SK-N-SH treated with all-trans-retinoic acid at 6 μM for 48 hours (cell line): ENCODE measurements around the gene FANCB.

Experiments
- ATAC-seq: fragments of 200-7000 bp; cut with Tn5 transposase; 3 replicates; pipeline ENCODE4 v1.9.1; 2020; ENCODE audit warnings: mild to moderate bottlenecking, moderate library complexity
- ARNTL ChIP-seq: fragments of 450-650 bp; formaldehyde crosslinking; IDR thresholded peaks from 2 replicates; pipeline ENCODE4 v1.5.0; 2020; ENCODE audit warnings: low read depth, mild to moderate bottlenecking, moderate library complexity, borderline replicate concordance
- BACH2 ChIP-seq: fragments of 250-450 bp; sonication (Bioruptor Pico); IDR thresholded peaks from 2 replicates; pipeline ENCODE4 v1.9.0; 2021; ENCODE audit warnings: mild to moderate bottlenecking, borderline replicate concordance
- CREB5 ChIP-seq: fragments of 250-450 bp; sonication (Bioruptor Pico); IDR thresholded peaks from 2 replicates; pipeline ENCODE4 v1.5.1; 2020; ENCODE audit warnings: low read depth, mild to moderate bottlenecking, moderate library complexity
- CSDC2 ChIP-seq: fragments of 250-450 bp; sonication (Bioruptor Pico); IDR thresholded peaks from 2 replicates; pipeline ENCODE4 v1.5.0; 2020; ENCODE audit warnings: mild to moderate bottlenecking, moderate library complexity
- CSRNP3 ChIP-seq: fragments of 250-450 bp; sonication (Bioruptor Pico); IDR thresholded peaks from 2 replicates; pipeline ENCODE4 v1.5.1; 2021; ENCODE audit warnings: mild to moderate bottlenecking, moderate library complexity
- ESRRG ChIP-seq: fragments of 250-450 bp; sonication (Bioruptor Pico); IDR thresholded peaks from 2 replicates; pipeline ENCODE4 v1.6.1; 2021; ENCODE audit warnings: mild to moderate bottlenecking
- GLIS3 ChIP-seq: fragments of 250-450 bp; sonication (Bioruptor Pico); IDR thresholded peaks from 2 replicates; pipeline ENCODE4 v1.5.0; 2020; ENCODE audit warnings: mild to moderate bottlenecking, moderate library complexity
- ISL1 ChIP-seq: fragments of 250-450 bp; sonication (Bioruptor Pico); IDR thresholded peaks from 2 replicates; pipeline ENCODE4 v2.1.2; 2022; ENCODE audit warnings: mild to moderate bottlenecking, moderate library complexity
- OSR1 ChIP-seq: fragments of 250-450 bp; sonication (Bioruptor Pico); IDR thresholded peaks from 2 replicates; pipeline ENCODE4 v1.8.0; 2022; ENCODE audit warnings: moderate library complexity, mild to moderate bottlenecking, inconsistent platforms
- POU6F1 ChIP-seq: fragments of 250-450 bp; sonication (Bioruptor Pico); IDR thresholded peaks from 2 replicates; pipeline ENCODE4 v1.8.0; 2021; ENCODE audit warnings: low read depth, mild to moderate bottlenecking, moderate library complexity, borderline replicate concordance
- PPARA ChIP-seq: fragments of 250-450 bp; sonication (Bioruptor Pico); IDR thresholded peaks from 2 replicates; pipeline ENCODE4 v1.5.0; 2020; ENCODE audit warnings: mild to moderate bottlenecking, borderline replicate concordance
- RARB ChIP-seq: fragments of 250-450 bp; sonication (Bioruptor Pico); IDR thresholded peaks from 2 replicates; pipeline ENCODE4 v1.8.0; 2021; ENCODE audit warnings: mild to moderate bottlenecking, moderate library complexity
- SNAI2 ChIP-seq: fragments of 250-450 bp; sonication (Bioruptor Pico); IDR thresholded peaks from 2 replicates; pipeline ENCODE4 v1.5.0; 2020; ENCODE audit warnings: mild to moderate bottlenecking, moderate library complexity
- TCF4 ChIP-seq: fragments of 250-450 bp; sonication (Bioruptor Pico); IDR thresholded peaks from 2 replicates; pipeline ENCODE4 v1.8.0; 2021; ENCODE audit warnings: mild to moderate bottlenecking, moderate library complexity, borderline replicate concordance
- TOX ChIP-seq: fragments of 250-450 bp; sonication (Bioruptor Pico); IDR thresholded peaks from 2 replicates; pipeline ENCODE4 v1.8.0; 2021; ENCODE audit warnings: mild to moderate bottlenecking, moderate library complexity, borderline replicate concordance
- TSHZ2 ChIP-seq: fragments of 250-450 bp; sonication (Bioruptor Pico); IDR thresholded peaks from 2 replicates; pipeline ENCODE4 v1.5.0; 2020; ENCODE audit warnings: mild to moderate bottlenecking, moderate library complexity
- ZFP30 ChIP-seq: fragments of 450-650 bp; formaldehyde crosslinking; IDR thresholded peaks from 2 replicates; pipeline ENCODE4 v1.5.0; 2022; ENCODE audit warnings: mild to moderate bottlenecking, moderate library complexity
- ZNF565 ChIP-seq: fragments of 450-650 bp; formaldehyde crosslinking; conservative IDR thresholded peaks from 2 replicates; pipeline ENCODE4 v1.5.0; 2020; ENCODE audit warnings: low read depth, mild to moderate bottlenecking, moderate library complexity
- ZNF70 ChIP-seq: fragments of 450-650 bp; formaldehyde crosslinking; IDR thresholded peaks from 2 replicates; pipeline ENCODE4 v1.5.0; 2020; ENCODE audit warnings: mild to moderate bottlenecking, moderate library complexity

Gene FANCB

GRCh38 chrX:14916017-14916674, 43.3 kb upstream of the FANCB start:
- ATAC-seq = peak; percentile 71
- TF ChIP-seq BACH2 (CRISPR knock-in tag) (no peak), ISL1 (peak; percentile 33; the same call in 1 of the 2 replicates)

- no peak for ATAC-seq
- TF ChIP-seq TOX (CRISPR knock-in tag) (no peak), CSRNP3 (CRISPR knock-in tag) (no peak), ZNF70 (no peak), TCF4 (CRISPR knock-in tag) (no peak), POU6F1 (CRISPR knock-in tag) (no peak), BACH2 (CRISPR knock-in tag) (no peak), SNAI2 (CRISPR knock-in tag) (no peak), CREB5 (CRISPR knock-in tag) (no peak), ZNF565 (CRISPR knock-in tag) (no peak), TSHZ2 (CRISPR knock-in tag) (no peak), GLIS3 (no peak), ZFP30 (no peak), OSR1 (CRISPR knock-in tag) (no peak), ISL1 (no peak)
- TF ChIP-seq, all 23 proteins: peak for 0
These were observed 42.7 kb upstream of the FANCB start for GRCh38 chrX:14915596-14915995.

- TF ChIP-seq ZNF70 = no peak
- TF ChIP-seq BACH2 (CRISPR knock-in tag) = no peak
- TF ChIP-seq PPARA = no peak
- no peak for TF ChIP-seq CSDC2 (CRISPR knock-in tag)
- TF ChIP-seq OSR1 (CRISPR knock-in tag) = no peak
- TF ChIP-seq CSRNP3 (CRISPR knock-in tag) = no peak
- TF ChIP-seq ZNF565 (CRISPR knock-in tag) = no peak
- TF ChIP-seq POU6F1 (CRISPR knock-in tag) = no peak
- no peak for TF ChIP-seq ARNTL (CRISPR knock-in tag)
- no peak for TF ChIP-seq RARB (CRISPR knock-in tag)
- TF ChIP-seq ESRRG (CRISPR knock-in tag) = no peak
- TF ChIP-seq SNAI2 (CRISPR knock-in tag) = no peak
These were observed 40.4 kb upstream of the FANCB start for GRCh38 chrX:14913241-14913640.

More at GRCh38 chrX:14913241-14913640, 40.4 kb upstream of the FANCB start:
- no peak for ATAC-seq
